NCI-H345 (cell line): Measurements from ENCODE around the gene NYAP2.

ENCODE experiments used
- DNase-seq: peaks from one replicate; lab custom pipeline; 2025; lab: John Stamatoyannopoulos, UW

Gene NYAP2

DNA sequence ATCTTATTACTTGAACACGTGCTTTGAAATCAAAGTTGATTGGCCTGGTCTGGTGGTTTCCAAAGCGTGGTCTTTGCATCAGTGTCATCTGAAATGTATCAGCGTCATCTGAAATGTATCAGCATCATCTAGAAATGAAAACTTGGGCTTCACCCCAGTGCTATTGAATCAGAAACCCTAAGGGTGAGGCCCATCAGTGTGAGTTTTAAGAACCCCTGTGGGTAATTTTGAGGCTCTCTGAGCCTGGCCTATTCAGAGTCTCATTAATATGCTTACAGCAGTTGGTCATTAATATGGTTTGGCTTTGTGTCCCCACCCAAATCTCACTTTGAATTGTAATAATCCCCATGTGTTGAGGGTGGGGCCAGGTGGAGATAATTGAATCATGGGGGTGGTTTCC, 85.2 kb downstream of the NYAP2 start:
- no peak for DNase-seq

DNA sequence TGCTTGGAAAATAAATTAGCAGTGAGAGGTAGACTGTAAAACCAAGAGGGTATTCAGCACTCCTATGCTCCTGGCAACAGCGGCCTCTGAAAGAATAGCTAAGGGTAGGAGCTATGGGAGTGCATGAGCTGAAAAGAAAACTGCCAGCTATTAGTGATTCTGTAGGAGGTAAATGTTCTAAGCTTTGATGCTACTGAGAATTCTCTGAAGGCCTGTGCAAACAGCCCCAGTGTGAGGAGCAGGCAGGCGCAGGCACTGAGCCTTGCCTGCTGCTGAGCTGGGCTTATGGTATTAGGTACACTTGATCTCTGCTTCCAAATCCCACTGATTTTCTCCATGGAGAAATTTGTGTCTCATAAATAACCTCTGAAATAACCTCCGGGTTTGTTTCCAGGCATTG, 86.7 kb downstream of the NYAP2 start:
- no peak for DNase-seq

DNA sequence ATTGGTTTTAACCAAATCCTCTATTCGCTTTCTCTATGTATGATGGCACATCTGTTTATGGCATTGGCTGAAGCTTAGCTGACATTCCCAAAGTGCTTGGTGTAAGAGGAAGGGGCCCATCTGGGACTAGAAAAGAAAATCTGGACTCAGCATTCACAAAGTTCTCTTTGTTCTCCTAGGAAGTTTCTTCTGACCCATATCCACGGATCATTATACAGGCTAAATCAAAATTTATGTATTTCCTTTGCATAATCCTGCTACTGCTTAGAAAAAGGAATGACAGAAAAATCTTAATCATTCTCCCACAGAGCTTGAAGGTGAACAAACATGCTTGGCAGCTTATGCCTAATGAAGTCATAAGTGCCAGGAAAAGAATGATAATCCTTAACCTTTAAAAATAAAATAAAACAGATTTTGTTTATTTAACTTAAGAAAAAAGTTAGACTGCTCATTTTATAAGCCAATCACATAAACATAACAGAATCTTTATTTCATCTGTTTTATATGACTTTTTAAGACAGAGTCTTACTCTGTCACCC, 88.4 kb downstream of the NYAP2 start:
- no peak for DNase-seq

DNA sequence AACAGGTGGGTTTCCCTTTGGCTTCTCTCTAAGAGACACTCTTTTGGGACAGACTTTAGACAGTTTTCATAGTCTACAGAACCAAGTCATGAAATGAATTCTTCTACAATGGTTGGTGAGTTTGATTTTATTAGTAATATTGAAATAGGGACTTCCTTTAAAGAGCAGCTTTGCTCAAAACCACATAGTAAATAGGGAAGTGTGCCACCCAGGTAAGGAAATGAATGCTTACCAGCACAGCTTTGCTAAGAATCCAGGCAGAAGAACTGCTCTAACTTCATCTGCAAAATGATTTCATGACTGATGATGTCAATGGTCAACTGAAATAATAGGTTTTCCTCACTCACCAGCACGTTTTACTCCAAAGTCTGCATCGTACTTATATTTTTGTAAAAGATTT, 89.2 kb downstream of the NYAP2 start:
- no peak for DNase-seq

DNA sequence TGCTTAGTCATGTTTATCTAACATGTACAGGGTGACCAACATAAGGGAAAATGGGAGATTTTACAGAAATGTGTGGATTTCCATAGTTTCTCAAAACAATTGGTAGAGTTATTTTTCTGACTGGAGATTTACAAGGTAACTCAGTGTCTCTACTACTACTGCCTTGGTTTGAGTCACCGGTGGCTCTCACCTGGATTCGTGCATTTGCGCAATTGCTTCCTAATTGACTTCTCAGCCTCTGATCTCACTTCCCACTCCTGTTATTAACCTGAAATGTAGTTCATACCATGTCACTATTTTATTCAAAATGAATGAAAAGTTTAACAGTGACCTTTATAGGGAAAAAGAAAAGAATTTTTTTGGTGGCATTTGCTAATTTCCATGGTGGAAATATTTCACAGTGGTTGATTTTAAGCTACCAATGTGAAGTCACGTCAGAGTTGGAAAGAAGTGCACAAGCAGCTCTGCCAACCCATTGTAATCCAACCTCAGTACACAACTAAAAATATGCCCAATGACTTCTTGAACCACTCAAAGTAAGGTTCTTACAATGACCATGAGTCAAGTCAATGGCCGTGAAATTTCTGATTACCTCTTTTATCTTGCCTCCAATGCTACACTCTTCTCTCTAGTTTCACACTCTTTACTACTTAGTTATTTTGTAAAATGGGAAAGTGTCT, 94.0 kb downstream of the NYAP2 start:
- no peak for DNase-seq

DNA sequence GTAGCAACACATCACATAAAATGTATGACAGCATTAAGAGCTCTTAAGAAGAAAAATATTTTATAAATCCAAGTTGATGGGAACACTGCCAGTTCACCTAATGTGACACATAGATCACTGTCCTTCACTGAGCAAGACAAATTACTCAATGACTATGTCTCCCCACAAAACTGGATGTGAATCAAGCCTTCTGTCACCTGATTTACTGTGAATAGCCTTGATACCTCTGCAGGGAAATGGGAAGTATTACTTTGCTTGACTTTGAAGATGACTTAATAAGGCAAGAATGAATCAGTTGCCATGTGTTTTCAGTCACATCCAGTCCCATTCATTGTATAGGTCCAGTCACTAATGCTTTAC, 94.6 kb downstream of the NYAP2 start:
- DNase-seq = no peak

DNA sequence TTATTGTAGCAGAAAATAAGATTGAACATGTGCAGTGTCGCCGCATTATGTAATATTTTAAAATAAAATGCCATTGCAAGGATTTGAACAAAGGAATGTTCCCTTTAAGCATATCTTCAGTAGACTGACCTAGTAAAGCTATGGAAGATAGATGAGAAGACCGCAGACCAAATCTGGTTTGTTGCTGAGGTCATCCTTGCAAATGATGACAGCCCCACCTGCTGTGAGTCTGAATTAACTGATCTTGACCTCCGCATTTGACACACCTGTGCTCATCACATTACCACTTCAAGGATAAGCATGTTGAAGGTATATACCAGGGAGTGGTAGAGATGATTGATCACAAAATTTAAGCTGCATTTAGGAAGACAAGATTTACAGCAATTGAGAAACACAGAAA, 96.2 kb downstream of the NYAP2 start:
- DNase-seq = no peak

DNA sequence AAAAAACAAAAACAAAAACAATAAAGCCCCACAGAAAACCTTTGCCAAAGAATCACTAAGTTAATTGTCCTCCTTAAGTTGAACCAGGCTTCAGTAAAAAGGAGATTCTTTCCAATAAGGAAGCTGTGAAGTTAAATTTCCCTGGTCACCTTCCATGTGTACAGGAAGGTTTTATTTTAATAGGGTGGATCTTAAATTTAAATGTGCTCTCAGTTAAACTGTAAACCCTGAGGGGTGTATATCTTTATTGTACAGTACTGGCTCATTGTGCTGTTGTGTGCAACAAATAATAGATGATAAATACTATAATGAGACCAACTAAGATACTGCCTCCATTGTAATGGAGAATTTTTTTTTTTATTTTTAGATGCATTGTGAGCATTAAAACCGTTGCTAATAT, 97.1 kb downstream of the NYAP2 start:
- no peak for DNase-seq

DNA sequence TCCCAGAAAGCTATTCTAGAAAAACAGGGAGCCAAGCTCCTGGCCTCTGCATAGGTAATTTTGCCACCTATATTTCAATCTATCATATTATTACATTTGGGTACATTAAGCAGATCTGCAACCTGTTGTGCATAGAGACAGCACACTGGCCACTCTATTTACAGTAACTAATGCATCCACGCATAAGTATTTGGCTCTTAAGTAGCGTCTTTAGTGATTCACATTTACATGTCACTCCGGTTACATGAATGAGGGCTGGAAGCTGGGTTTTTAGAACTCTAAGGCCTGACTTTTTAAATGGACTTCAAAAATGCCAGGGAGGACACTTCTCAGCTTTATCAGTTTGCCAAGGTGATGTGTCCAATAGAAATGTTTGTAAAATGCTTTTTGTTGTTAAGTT, 97.7 kb downstream of the NYAP2 start:
- no peak for DNase-seq

DNA sequence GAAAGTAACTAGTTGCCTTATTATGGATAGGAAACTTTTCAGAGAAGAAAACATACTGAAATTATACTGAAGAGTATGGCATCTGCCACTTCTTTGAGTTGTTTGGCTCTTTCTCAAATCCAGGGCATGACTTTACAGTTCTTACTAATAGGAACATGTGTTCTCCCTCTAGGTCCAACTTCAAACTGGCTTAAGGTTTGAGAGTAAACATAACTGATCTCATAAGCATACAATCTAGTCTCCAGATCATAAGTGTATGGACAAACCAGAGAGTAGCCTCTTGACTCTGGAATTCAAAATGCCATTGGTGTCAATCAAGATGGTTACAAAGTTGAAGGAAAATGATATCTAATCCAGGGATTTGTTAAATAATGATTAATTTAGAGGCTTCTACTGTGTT, 101.5 kb downstream of the NYAP2 start:
- no peak for DNase-seq

DNA sequence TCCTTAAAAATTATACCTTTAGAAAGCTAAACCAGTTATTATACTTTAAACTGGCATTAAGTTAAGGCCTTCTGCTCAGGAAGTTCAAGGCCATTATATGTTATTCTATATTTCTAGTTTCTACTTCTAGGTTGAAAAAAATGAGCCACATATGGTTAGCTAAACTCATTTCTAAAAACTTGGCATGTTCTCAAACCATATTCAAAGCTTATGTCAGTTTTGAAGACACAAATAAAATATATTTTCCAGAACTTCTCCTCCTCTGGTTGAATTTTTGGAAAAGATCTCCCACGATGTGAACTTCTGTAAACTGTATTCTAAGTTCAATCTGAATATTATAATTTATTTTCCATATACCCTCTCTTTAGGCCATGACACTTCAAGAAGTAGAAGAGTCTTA, 103.5 kb downstream of the NYAP2 start:
- no peak for DNase-seq

DNA sequence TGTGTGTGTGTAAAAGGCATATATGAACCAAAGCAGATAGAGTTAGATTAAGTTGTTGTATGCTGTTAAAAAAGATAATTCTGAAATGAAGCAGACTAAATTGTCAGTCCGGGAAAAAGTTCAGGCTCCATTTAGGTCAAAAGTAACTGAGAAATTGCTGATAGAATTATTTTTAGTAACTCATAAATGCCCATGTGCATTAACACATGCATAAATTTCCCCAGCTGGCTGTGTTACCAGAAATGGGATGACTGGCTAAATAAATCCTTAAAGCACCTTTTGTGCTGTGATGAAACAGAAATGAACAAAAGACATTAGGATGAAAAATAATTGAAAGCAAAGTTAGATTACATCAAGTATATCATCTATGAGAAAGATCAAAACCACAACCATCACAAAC, 111.3 kb downstream of the NYAP2 start:
- DNase-seq = no peak

DNA sequence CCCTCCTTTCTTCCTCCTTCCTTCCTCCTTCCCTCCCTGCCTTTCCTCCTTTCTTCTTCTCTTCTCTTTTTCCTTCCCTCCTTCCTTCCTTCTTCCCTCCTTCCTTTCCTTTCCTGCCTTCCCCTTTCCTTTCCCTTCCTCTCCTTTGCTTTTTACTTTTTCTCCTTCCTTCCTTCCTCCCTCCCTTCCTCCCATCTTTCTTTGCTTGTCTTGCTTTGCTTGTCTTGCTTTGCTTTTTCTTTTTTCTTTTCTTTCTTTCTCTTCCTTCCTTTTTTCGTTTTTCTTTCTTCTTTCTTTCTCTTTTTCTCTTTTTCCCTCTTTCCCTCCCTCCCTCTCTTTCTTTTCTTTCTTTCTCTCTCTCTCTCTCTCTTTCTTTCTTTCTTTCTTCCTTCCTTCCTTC, 113.0 kb downstream of the NYAP2 start:
- no peak for DNase-seq

DNA sequence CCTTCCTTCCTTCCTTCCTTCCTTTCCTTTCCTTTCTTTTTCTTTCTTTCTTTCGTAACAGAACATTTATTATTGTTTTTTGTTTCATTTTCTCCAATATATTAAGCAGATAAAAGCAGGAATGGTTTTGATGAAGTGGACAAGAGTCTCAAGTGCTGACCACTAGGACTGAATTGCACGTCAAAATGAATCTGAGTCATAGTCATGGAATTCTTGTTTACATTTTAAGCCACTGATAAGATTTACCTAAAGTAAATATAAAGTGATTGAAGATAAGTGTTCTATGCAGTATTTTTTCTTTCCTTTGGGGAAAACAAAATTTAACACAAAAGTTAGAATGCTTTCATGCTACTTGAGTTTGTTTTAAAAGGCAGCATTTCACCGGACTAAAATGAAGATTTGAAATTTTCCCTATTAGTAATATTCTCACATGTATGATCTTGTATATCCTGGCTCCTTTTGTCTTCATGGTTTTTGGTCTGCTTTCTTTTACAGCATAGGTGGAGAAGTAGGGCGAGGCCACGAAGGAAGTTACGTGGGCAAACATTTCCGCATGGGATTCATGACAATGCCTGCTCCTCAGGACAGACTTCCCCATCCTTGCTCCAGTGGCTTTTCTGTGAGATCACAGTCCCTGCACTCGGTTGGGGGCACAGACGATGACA, 113.5 kb downstream of the NYAP2 start:
- DNase-seq = no peak

DNA sequence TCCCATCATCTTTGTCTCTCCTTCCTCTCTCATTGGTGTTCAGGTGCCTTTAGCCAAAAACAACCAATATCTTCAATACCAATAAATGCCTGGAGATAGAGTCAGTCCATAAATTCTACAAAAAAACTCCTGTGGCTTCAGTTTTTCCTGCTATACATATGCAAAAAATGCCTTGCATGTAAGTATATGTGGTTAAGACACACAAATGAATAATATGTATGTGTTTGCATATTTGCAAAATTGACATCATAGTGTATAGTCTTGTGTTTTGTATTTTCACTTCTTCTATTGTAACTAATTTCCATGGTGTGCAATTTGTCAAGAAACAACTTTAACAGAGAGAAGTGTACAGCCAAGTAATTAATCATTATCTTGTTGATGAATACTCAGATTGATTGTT, 115.5 kb downstream of the NYAP2 start:
- no peak for DNase-seq

DNA sequence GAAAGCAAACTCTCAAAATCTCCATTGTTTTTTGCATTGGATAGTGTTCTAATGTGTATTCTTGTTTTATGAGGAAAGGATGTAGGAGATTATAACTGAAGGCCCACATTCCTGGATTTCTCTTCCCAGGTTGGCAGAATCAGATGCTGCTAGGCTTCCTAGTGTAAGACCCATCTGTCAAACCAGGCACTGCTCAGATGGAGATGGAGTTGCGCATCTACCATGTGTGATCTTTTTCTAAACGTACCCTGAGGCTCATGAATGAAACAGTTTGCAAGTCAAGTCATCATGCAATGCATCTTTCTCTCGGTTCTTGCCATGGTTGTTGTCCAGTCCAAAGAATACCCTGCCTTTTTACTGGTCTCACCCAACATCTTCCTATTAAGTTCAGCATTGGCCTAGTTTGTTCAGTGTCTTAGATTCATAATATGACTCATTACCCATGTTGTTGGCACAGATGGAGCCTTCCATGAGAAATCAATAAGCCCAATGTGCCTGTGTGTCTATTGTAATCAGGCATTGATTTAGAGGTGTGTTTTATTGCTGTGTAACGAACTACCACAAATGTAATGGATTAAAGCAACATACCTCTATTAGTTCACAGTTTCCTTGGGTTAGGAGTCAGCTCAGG, 127.4 kb downstream of the NYAP2 start:
- DNase-seq = no peak

DNA sequence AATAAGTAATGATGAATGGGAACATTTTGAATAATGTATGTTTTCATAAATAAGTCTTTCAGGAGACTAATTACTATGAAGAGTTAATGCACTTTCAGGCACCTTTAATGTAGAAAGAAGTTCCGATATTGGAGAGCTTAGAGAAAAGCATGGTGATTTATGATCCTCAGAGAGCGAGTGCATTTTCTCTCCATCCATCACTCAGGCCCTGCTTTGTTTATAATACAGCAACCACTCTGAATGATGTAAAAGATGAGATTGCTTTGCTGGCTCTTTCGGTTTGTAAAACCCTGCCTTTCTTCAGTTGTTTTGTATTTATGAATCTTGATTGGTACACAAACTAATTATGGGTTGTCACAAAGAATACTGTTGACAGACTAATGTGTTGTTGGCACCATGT, 132.0 kb downstream of the NYAP2 start:
- no peak for DNase-seq

DNA sequence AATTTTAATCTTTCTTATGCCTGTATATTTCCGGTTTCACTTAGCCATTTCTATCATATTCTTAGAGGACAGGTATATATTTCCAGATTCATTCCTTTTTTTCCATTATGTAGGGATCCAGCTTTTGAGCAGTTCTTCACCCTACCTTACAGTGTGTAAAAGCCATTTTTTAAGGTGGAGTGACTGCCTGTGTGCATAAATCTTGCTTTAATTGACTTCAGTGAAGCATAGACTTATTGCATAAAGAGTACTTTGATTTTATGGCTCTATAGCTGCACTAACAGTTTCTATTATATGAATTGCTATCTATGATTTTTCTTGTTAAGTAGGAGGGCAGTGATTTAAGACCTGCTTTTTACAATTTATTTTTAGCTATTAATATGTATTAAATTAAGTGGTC, 132.6 kb downstream of the NYAP2 start:
- DNase-seq = no peak

DNA sequence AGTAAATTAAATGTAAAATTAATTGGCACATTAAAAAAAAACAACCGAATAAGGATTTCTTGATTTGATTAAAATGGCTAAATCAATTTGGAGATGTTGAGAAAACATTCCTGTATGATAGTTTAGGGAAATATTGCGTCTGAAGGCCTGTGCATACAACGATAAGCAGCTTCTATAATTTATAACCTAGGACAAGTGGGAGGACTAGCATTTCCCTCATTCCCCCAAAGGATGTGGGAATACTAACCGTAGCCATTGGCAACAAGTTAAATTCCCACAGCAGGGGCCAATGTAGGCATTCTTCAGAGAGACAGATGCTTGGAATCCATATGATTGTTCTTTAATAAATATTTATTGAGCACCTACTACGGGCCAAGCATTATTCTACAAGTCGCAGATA, 134.5 kb downstream of the NYAP2 start:
- no peak for DNase-seq

DNA sequence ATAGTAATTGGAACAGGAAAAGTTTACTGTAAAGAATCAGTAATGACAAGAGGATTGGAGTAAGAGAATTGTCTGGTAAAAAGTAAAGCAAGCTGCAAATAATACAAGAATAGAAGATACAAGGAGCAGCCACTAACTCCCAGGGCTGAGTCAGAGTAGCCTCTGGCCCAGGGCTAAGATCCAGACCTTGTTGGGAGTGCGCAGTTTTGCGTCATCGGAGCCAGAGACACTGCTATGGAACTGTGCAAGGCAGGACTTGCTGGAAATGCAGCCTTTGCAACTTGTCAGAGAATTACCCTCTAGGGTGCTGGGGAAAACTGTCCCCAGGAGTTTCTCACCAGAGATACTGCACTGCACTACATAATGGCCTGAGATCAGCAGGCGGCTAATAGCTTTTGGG, 135.2 kb downstream of the NYAP2 start:
- no peak for DNase-seq

DNA sequence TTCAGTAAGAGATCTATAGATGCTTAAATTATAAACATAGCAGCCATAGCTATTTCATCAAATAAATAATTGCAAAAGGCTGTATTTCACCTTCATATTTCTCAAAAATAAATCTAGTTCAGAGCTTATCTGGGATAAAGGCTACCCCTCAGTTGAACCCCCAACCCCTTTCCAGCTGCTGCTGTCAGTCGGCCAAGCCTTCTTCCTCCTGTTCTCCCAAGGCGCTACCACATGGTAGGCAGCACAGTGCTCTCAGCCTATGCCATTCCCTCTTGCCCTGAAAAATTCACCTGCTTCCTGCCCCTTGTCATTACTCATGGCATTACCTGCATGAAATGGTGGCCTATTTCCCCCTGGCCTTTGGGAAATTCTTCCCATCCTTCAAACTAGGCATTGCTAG, 136.5 kb downstream of the NYAP2 start:
- DNase-seq = no peak

DNA sequence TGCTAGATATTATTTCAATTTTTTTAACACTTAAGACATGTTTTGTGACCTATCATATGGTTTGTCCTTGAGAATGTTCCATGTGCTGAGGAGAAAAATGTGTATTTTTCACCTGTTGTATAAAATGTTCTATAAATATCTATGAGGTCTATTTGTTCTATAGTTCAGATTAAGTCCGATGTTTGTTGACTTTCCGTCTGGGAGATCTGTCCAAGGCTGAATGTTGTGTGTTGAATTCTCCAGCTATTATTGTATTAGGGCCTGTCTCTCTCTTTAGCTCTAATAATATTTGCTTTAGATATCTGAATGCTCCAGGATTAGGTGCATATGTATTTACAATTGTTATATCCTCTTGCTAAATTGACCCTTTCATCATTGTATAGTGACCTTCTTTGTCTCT, 144.1 kb downstream of the NYAP2 start:
- no peak for DNase-seq

DNA sequence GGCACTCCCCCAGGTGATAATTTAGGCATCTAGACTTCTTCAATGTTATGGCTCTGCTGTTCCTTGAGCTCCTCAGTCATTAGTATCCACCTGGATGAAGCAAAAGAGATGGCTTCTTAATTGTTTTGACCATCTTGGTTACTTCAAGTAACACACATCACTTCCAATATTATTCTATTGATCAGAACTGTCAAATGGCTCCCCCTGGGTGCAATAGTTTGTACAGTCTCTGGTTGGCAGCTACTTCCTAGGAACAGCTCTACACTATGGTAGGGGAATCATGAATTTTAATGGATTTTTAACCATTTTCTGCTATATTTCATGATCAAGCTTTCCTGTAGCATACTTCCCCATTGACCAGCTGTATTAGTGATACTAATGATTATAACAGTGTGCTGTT, 157.0 kb downstream of the NYAP2 start:
- no peak for DNase-seq
